Mammary epithelial cell (primary cell): Measurements from ENCODE around the gene RAI14.

Source experiments
- EZH2 ChIP-seq: IDR thresholded peaks from 2 replicates; pipeline ENCODE4 v1.6.1; 2012; ENCODE audit warnings: low read length, inconsistent platforms, borderline replicate concordance
- TF ChIP-seq, protein P1 (sequence below), 2 donors: IDR thresholded peaks in 1 of 2; conservative IDR thresholded peaks in 1 of 2; 2 replicates each; pipeline ENCODE4 v1.5.1; 2011 to 2012; ENCODE audit warnings: inconsistent platforms in 2 of 2, low read length in 2 of 2, mild to moderate bottlenecking in 2 of 2, control low read depth in 1 of 2, low read depth in 1 of 2; ENCODE audit not compliant: insufficient read depth in 1 of 2; ENCODE audit errors: extremely low read depth in 1 of 2

DNA sequence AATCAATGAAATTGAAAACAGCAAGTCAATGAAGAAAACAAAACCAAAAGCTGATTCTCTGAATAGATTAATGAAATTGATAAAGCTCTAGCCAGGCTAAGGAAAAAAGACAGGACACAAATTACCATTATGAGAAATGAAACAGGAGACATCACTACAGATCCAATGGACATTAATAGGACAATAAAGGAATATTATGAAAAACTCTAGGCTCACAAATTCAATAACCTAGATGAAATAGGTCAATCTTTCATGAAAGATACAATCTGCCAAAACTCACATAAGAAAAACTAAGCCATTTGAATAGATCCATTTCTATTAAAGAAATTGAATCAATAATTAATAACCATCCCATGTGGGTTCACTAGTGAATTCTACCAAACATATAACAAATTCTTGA lies 220.1 kb downstream of the RAI14 start:
- TF ChIP-seq, protein P1, sequence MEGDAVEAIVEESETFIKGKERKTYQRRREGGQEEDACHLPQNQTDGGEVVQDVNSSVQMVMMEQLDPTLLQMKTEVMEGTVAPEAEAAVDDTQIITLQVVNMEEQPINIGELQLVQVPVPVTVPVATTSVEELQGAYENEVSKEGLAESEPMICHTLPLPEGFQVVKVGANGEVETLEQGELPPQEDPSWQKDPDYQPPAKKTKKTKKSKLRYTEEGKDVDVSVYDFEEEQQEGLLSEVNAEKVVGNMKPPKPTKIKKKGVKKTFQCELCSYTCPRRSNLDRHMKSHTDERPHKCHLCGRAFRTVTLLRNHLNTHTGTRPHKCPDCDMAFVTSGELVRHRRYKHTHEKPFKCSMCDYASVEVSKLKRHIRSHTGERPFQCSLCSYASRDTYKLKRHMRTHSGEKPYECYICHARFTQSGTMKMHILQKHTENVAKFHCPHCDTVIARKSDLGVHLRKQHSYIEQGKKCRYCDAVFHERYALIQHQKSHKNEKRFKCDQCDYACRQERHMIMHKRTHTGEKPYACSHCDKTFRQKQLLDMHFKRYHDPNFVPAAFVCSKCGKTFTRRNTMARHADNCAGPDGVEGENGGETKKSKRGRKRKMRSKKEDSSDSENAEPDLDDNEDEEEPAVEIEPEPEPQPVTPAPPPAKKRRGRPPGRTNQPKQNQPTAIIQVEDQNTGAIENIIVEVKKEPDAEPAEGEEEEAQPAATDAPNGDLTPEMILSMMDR (conservative IDR thresholded peaks at IDR 0.05 in 1 of 2, IDR thresholded peaks at IDR 0.05 in 1 of 2; ENCODE audit: extremely low read depth in 1 of 2, insufficient read depth in 1 of 2, low read depth in 1 of 2, low read length in 2 of 2): no peak
- no peak for TF ChIP-seq EZH2
